GM18868 (cell line): ENCODE results near the gene GPR27.

Experiments
- ATAC-seq: cut with Tn5 transposase; IDR thresholded peaks from one replicate; pipeline ENCODE4 v1.9.1; 2021; ENCODE audit warnings: mild to moderate bottlenecking, moderate library complexity; ENCODE audit not compliant: unreplicated experiment

GPR27 gene

DNA sequence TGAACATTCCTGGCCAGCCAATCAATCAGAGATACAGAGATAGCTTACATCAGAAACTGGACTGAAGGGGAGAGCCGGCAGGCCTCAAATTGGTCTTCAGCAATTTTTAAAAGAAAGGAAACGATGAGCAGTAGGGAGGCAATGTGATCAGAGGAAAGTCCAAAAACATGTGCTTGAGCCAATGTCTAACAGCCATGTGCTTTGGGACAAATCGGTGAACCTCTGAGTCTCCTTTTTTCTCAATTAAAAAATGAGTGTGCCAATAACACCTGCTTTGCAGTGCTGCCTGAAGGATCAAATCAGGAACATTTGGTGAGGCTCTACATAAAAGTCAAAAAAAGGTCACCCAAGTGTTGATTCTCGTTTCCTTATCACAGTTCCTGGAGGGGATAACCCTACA, 21.0 kb upstream of the GPR27 start:
- ATAC-seq: no peak

DNA sequence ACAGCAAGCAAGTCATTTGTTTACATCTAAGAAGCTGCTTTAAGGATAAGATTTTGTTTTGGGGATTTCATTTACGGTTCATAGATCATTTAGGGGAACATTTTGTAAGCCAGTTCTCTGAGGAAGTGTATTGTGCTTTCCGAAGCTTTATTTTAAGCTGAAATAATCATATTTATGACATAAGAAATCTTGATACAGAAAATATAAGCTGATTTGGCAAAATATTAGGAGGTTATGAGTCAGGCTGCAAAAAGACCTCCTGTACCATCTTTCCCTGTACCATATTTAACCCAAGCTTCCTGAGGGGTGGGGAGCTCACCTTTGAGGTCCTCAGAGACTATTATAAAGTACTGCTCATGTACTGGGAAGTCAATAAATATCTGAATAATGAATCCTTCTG, 20.3 kb upstream of the GPR27 start:
- ATAC-seq: no peak

DNA sequence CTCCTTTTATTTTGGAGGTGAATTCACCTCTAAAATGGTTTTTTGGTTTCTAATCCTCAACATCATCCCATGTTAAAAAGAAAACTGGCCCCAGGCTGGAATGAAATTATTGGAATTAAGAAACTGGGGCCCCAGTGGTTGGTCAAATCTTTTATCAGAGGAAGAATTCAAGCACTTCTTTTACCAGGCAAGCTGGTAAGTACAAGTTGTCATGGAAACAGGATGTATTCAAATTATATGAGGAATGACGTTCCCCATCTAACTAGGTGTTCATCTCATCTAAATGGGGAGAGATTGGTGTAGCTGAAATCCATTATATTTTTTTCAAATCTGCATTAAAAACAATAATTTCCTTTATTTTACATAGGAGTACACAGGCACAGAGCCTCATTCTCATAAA, 18.8 kb upstream of the GPR27 start:
- no peak for ATAC-seq

DNA sequence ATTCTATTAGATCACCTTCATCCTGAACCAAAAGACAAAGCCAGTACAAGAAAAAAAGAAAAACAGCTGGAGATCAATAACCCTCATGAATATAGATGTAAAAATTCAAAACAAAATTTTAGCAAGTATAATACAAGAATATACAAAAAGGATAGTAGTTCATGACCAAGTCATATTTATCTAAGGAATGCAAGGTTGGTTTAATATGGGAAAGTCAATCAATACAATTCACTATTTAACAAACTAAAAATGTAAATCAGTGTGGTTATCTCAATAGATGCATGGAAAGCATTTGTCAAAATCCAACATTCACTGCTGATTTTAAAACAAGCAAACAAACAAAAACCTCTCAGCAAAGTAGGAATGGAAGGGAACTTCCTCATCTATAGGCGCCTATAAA, 11.0 kb upstream of the GPR27 start:
- no peak for ATAC-seq

DNA sequence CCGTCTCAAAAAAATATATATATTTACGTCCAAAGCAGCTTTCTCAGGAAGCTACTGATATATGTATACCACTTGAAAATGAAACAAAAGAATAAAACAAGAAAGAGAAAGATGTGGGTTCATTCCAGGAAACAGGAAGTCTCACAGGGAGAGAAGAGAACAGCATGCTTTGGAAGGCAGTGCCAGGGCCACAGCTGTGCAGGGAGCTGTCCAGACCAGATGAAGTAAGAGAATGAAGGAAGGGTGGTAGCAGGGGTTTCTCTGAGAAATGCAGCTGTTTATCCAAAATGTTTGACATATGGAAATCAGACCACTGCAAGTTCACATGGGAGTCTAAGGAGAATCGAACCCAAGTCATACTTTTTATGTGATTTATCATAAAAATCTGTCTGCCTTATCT, 8.9 kb upstream of the GPR27 start:
- ATAC-seq: no peak

DNA sequence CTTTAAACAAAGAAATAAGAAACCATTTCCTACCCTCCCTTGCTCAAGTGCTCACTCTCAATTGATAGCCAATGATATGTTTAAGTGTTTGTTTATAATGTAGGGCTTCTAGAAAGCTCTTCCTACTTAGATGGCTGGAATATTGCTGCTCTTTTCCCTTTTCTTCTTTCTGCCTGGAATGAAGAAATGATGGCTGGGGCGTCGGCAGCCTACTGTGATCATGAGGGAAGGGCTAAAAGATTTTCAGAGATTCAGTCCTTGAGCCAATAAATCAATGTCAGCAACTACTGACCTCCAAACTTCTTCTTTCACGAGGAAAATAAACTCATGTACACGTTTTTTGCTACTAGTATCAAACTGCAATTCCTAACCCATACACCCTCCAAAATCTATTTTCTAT, 2.1 kb upstream of the GPR27 start:
- ATAC-seq: no peak

DNA sequence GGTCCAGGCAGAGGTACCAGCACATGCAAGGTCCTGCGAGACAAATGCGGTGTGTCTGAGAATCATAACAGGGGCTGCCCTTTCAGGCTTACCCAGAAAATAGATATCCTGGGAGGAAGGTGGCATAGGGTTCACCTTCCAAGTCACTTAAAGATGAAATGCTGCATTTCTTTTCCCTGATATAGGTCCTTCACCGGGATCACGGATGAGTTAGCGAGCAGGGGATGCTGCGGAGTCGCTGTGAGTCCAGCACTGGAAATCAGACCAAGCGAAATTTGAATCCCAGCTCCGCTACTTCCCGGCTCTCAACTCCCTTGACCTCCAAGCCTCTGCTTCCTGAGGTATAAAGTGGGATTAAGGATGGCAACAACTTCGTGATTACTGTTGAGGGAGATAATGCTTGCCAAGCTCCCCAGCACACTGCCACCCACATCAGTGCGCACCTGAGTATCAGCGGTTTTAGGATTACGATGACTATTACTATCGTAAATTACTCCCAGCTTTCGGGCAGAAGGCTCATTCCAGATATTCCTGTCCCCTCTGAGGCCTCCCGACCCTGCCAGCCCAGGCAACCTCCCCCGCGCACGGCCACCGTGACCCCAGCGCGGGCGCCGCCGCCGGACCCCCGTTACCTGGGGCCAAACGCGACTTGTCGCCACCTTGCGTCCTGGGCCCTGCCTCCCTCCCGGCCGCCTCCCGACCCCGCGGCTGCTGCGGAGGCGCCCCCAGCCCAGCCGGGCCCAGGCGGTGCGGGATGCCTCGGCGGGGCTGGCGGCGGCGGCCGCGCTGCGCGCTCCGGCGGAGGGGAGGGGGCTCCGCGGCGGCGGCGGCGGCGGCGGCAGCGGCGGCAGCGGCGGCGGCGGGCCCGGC, 589 bp upstream of the GPR27 start:
- ATAC-seq: no peak

DNA sequence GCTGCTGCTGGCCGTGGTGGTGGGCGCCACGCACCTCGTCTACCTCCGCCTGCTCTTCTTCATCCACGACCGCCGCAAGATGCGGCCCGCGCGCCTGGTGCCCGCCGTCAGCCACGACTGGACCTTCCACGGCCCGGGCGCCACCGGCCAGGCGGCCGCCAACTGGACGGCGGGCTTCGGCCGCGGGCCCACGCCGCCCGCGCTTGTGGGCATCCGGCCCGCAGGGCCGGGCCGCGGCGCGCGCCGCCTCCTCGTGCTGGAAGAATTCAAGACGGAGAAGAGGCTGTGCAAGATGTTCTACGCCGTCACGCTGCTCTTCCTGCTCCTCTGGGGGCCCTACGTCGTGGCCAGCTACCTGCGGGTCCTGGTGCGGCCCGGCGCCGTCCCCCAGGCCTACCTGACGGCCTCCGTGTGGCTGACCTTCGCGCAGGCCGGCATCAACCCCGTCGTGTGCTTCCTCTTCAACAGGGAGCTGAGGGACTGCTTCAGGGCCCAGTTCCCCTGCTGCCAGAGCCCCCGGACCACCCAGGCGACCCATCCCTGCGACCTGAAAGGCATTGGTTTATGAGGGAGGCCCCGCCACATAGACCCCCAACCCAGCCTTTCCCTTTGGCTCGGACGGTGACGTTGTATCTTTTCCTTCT, 1.1 kb downstream of the GPR27 start:
- ATAC-seq: no peak

DNA sequence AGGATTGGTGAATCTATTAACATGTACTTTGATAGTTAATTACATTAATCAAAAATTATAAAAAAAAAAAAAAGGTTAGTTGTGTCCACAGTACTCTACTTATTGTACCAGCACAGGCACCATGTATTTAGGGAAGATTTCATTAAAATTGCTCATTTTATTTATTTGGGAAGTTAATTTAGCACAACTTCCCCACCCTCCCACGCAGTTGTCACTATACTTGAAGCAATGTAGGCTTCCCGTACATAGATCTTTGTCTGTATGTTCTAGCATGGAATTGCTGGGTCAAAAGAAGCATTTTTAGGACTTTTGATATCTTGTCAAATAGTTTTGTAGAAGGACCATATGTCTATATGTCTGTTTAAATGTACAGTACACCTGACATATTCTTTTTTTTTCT, 4.4 kb downstream of the GPR27 start:
- ATAC-seq: no peak

DNA sequence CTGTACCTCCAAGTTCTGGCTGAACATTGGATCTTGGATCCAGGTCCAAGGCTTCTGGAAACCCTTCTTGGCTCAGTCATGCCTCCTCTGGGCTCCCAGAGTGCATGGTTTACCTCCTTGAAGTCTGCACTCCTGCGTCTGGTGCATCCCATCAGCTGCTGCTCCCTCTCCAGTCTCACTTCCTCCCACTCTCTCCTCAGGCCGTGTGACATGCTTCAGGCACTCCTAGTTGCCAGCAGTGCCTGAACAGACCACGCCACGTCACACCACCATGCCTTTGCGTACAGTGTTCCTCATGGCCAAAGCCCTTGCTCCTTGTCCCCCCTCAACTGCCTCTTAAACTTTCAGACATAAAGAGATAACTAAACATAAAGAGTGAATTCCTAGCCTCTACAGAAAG, 5.7 kb downstream of the GPR27 start:
- no peak for ATAC-seq

DNA sequence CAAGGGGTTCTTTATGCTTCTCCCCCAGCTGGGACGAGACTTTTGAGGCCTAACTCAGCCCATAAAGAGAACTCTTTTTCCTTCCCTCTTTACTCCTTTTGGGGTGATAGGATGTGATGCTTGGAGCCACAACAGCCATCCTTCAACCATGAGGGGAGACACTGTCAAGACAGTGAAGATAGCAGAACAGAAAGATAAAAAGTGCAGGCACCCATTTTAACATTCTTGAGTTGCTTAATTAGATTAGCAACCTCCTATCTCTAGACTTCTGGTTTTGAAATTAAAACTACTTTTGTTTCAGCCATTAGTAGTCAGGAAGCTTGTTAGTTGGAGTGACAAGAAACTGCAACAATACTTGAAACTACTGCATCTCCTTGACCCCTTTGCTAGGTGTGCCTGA, 6.5 kb downstream of the GPR27 start:
- no peak for ATAC-seq

DNA sequence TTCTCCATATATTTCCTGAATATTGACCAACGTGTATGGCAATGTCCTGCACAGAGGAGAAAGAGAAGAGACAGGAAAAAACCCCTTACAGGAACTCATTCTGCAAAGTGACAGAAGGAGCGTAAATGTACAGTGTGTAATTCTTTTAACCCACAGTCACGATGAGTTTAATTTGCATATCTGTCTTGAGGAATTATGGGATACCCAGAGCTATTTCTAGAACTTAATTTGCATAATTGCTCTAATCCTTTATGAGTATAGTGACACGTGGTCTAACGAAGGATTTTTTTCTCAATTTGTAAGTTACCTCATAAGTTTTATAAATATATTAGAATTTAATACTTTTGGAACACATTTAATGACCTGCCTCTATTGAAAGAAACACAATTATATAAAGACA, 9.8 kb downstream of the GPR27 start:
- ATAC-seq: no peak

DNA sequence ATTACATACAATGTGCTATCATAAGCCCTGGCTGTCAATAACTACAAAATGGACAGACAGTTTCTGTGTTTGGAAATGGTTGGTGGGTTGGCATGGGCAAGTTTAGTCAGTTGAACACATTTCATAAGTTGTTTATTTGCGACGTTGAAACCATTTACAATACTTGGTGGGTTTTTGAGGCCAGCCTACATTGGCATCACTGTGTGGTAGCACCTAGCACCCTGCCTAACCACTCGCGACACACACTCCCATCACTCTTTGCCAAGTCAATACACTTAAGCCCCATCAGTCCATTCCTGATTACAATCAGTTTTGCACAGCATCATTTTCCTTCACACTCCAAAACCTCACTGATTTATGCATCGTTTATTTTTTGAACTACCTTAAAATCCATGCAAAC, 17.5 kb downstream of the GPR27 start:
- no peak for ATAC-seq

DNA sequence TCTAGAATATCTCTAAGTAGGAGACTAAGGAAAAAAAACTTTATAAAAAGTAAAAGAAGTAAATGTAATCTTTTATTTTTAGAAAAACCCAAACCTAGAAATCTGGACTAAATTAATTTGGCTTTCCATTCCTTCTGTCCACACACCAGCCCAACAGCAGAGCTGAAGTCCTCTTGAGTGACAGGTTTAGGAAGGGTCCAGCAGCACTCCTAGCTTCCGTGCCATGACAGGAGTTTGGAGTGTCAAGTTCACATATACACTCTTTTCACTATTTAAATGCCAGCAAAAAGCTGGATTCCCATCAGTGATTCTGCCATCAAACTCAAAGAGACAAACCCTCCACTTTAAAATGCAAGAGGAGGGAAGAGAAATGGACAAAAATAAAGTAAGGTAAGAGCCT, 18.2 kb downstream of the GPR27 start:
- ATAC-seq: no peak

DNA sequence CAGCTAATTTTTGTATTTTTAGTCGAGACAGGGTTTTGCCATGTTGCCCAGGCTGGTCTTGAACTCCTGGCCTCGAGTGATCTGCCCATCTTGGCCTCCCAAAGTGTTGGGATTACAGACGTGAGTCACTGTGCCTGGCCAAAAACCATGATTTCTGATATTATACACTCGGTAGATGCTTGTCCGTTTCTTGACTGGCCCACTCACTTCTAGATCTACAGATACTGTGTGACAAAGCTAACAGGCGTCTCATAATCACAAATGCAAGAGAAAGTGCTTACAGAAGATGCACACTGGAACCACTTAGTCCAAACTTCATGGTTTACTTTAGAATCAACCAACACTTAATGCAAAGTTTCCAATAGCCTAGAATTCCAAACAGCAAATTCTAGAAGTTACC, 22.9 kb downstream of the GPR27 start:
- no peak for ATAC-seq

DNA sequence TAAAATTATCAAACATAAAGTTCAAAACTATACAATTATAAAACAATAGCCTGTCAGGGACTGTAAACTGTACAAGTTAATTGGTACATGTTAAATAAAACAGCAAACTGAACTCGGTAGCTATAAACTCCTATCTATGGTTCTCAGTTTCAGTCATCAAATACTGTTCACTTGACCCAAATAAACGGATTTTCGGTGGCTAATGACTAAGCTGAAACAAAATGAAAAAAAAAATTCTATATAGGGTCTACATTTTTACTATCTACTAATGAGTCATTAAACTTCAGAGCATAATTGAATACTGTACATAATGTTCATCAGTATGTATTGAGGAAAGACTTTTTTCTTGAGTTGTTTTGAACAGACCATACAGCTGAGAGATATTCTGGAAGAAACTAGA, 24.7 kb downstream of the GPR27 start:
- no peak for ATAC-seq

DNA sequence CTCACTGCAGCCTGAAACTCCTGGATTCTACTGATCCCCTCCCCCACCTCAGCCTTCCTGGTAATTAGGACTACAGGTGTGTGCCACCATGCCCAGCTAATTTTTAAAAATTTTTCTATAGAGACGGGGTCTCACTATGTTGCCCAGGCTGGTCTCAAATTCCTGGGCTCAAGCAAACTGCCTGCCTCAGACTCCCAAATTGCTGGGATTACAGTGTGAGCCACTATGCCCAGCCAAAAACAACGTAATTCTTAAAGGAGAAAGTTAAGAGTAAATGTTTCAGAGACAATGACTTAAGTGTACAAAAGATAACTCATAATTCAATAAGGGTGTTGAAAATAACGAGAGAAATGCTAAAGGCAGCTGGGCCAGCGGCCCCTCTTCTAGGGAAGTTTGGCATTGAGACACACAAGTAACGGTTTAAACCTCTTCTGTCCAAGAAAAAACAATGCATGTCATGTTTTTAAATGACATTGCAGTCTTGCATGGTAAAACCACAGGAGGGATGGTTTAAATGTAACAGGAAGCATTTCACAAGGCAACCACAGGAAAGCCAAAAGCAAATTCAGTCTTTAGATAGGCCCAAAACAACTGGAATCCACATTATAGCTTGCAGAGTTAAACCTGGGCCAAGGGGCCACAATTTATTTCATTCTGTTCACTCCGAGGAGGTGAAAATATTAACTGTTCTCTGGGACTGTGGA, 26.2 kb downstream of the GPR27 start:
- ATAC-seq: no peak

DNA sequence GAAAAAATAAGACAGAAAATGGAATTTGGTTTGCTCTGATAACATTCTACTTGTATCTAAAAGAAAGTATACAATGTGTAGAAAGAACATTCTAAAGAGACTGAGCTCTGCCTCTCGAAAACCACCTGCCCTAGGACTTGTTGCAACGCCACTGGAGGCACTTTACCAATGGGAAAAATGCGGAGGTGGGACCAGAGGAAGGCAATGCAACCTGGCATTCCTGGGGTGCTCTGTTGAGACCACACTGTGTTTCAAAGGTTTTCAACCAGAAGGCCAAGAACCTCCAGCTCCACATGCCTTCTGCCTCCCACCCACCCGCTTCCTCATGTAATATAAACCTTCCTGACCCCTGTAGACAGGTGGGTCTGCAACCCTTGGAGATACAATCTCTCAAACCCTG, 26.8 kb downstream of the GPR27 start:
- no peak for ATAC-seq

DNA sequence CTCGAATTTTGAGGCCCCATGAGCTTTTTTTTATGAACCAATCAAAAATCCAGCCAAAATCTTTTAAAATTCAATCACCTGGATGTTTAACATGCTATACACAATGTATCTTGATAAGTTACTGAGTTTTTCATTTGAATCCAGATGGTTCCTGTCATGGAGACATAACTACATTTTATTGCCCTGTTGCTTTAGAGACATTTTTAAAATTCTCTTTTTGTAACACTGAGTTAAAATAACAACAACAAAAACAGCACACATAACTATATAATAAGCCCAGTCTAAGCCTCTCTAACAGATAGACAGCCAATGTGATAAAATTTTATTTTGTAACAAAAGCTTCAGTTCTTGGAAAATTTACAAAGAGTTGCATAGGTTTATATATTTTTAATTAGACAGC, 29.5 kb downstream of the GPR27 start:
- ATAC-seq: no peak

DNA sequence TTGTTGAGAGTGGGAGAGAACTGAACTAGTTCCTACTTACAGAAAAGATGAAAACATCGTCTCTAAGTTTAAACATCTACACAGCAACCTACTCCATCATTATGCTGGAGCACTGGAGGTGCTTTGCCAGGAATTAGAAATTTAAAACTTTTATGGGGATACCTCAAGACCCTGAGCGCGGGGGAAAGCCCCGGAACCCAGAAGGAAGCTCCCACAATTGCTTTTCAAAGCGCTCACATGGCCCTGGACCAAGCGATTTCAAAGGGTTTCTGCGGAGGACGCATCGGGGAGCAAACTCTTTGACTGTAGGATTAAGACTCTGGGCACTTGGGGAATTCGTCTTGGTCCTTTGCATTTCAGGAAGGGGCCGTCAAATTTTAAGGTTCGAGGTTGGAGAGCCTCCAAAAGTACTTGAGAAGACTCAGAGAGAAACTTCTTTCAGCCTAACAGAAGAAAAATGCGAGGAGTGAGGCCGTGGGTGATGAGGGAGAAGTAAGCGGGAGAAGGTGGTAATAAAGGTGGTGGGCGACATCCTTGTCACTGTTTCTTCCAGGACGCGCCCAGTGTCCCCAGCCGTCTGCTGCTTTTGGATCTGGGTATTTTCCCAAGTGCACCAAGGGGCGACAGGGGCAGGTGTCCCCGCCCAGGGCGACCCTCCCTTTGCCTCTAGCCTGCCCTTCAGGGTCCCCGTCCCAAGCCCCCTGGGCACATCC, 30.7 kb downstream of the GPR27 start:
- no peak for ATAC-seq

DNA sequence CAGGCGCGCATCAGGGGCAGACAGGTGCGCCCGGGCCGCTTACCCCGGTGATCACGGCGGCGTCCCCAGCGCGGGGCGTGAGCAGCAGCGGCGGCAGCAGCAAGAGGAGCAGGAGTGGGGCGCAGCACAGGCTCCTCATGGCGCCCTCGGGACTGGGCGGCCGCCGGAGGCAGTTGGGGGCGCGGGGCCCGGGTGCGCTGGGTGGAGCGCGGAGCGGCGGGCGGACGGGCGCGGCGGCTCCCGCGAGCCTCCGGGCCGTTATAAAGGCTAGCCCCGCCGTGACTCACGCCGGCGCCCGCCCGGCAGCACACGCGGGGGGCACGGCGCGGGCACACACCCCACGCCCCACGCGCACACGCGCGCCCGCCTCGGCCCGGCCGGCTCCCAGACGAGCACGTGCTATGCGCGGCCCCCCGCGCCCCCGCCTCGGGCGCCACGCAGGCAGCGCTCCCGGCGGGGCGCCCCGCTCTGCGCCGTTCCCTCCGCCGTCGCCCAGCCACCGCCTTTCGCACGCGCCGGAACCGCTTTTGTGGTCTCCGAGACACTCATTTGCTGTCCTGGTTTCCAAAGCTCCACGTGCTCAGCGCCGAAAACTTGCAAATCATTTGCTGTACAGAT, 31.4 kb downstream of the GPR27 start, which contains the start of gene PROK2:
PROK2 (minus strand) TSS at position 235 of the 618 bp plus-strand sequence; CDS start at position 139, 96 bp downstream.
- ATAC-seq: no peak
